GM12872 (cell line): ENCODE results near the gene SNTN.

ENCODE experiments used
- TF ChIP-seq, protein P1 (sequence below): IDR thresholded peaks from 3 replicates; pipeline ENCODE4 v1.5.1; 2011; ENCODE audit warnings: low read depth, mild to moderate bottlenecking, low read length, moderate library complexity; ENCODE audit not compliant: insufficient read depth

The SNTN gene

DNA sequence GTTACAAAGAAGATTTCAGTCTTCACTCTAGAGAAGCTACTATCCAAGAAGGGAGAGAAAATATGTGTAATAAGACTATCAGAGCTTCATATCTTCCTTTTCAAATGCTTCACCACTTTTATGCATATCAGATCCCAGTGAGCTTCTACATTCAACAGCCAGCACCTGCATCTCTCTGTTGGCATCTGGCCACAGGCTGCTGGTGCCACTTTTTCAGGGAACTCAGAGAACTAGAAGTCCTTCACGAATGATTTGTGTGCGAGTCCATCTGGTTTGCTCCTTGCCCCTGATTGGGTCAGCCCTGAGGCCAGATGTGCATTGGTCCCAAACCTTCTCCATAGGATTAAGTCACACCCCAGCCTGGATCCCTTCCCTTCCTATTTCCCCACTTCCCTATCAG is 22.1 kb downstream of the SNTN start:
- TF ChIP-seq, protein P1, sequence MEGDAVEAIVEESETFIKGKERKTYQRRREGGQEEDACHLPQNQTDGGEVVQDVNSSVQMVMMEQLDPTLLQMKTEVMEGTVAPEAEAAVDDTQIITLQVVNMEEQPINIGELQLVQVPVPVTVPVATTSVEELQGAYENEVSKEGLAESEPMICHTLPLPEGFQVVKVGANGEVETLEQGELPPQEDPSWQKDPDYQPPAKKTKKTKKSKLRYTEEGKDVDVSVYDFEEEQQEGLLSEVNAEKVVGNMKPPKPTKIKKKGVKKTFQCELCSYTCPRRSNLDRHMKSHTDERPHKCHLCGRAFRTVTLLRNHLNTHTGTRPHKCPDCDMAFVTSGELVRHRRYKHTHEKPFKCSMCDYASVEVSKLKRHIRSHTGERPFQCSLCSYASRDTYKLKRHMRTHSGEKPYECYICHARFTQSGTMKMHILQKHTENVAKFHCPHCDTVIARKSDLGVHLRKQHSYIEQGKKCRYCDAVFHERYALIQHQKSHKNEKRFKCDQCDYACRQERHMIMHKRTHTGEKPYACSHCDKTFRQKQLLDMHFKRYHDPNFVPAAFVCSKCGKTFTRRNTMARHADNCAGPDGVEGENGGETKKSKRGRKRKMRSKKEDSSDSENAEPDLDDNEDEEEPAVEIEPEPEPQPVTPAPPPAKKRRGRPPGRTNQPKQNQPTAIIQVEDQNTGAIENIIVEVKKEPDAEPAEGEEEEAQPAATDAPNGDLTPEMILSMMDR, result no peak

DNA sequence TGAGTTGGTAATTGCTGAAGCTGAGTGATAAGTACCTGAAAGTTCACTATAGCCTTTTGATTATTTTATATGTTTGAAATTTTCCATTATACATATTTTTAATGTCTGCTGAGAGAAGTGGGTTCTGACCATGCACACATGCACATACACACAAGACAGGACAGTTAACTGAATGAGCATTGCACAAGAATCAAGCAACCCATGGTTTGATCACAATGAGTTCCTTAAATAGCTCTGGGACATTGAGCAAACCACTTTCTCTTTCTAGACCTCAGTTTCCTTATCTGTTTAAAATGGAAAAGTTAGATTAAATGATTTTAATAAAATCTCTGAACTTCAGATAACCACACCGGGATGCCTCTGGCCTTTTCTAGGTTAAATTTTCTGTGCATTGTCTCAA is 26.7 kb downstream of the SNTN start:
- TF ChIP-seq, protein P1, result no peak

DNA sequence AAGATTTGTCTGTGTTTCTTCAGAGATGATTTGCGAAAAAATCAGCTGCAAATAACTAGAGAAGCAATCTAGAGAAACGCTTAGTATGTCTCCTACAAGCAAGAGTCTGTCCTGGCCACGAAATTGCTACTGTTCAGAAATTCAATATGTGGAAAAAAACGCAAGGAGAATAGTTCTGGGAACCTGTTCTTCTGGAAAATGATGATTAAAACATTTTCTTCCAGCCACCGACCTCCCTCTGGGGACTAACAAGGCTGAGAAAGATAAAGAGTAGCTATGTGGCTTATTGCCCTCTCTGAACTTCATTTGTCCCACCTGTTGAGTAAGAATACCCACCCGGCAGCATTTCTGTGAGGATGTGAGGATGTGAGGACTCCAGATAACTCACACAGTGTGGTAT is 31.6 kb downstream of the SNTN start:
- TF ChIP-seq, protein P1, result no peak

DNA sequence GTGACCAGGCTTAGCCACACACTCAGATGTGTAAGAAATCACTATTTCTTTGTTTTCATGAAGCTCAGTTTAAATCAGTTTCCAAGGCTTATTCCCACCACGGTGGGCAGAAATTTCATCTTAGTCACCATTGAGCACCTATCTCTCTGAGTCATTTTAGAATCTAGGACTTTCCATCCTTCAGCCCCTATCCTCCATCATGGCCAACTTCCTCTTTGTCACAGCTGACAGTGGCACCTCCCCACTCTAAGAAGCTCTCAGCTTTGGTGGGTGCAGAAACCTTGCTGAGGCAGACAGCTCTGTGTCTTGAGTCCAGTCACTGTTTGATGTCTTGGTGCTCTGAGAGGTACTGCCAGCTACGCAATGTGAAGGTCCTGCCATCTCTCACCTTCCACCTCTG is 32.9 kb downstream of the SNTN start:
- TF ChIP-seq, protein P1, result no peak

DNA sequence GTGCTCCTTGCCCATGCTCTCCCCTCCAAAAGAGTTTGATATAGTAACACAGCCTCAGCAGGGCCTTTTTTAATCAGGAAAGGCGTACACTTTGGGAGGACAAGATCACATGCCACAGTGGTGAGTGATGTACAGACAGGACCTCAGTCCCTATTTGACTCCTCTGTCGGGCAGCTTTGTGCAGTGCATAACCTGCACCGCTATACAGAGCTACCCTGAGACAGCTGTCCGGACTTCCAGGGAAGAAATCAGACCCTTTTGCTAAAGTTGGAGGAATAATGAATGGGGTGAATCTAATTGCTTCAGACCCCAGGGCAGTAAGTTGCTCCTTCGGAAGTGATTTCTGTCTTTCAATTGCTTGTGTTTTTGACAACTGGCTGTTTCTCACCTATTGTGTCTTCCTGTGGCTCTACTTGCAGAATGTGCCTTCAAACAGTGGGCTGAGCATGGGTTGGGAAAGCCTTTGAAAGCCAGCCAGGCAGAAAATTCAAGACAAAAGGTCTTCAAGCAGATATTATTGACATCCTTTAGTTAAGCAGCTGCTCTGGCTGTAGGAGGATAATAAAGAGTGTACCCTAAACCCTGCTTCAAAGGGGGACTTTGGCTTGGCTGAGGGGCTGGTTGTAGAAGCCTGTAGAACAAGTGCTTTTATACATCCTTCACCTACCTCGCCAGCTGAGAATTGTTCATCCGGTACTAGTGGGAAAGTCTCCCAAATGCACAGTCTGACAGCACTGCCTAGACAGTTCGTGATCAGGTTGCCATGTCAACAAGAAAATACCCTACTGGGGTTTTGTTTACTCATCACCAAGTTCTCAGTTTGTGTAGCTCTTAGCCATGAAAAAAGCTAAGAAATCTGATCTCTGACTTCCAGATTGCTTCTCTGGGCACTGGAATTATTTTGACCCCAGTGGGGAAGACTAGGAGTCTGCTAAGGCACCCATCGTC is 35.1 kb downstream of the SNTN start:
- TF ChIP-seq, protein P1, result no peak

DNA sequence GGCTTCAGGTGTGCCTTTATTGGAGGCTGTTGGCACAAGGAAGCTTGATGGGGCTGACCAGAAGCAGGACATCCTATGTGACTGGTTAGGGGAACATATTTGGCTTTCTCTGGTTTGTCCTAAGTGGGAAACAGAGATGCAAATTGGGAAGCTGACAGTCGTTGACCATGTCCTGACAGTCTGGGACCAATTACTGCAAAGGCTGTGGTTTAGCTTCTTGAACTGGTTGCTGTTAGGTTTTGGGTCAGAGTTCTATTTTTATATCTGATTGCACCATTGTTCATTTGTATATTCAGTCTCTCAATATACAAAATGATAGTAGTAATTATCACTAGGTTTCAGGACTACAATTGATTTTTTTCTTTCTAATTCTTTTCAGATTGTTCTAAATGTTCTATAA is 36.8 kb downstream of the SNTN start:
- TF ChIP-seq, protein P1, result no peak

DNA sequence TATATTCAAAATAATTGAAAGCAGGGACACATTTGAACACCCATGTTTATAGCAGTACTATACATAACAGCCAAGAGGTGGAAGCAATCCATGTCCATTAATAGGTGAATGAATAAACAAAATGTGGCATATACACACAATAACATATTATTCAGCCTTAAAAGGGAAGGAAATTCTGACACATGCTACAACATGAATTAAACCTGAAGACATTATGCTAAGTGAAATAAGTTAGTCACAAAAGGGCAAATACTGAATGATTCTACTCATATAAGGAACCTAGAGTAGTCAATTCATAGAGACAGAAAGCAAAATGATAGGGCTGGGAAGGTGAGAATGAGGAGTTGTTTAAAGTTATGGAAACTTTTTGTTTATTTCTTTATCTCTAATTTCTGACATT is 40.9 kb downstream of the SNTN start:
- TF ChIP-seq, protein P1, result no peak
